ENCODE results near the gene ARMH1.

Gene ARMH1

DNA sequence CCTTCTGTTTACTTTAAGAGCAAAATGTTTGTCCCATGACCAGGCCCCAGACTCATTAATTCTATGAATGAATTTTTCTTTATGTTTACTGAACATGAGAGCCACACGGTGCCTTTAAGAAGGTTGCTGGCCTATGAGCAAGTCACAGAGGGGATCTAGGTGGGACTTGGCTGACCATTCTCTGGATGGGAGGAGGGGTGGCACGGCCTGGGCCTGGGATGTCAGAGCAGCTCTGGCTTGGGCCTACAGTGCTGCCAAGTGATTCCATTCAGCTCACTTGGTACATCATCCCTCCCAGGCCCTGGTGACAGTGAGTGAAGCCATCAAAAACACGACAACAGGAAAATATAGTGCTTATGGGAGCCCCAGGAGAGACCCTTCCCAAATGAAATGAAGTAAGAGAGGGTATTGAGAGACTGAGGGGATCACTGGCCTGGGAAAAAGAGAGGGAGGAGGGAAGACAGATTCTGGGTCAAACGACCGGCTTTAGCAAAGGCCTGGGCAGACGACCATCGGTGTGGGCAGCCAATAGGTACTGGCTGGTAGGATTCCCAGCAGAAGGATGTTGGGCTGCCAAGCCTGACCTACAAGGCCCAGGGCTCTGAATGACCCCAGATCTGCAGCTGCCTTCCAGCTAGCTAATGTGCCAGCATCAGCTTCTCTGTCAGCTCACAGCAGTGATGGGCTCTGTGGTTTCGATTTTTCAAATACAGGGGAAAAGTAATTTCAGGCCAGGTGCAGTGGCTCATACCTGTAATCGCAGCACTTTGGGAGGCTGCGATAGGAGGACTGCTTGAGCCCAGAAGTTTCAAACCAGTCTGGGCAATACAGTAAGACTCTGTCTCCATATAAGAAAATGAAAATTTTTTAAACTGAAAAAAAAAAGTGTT, 3.5 kb upstream of the ARMH1 start:
- no peak for DNase-seq

DNA sequence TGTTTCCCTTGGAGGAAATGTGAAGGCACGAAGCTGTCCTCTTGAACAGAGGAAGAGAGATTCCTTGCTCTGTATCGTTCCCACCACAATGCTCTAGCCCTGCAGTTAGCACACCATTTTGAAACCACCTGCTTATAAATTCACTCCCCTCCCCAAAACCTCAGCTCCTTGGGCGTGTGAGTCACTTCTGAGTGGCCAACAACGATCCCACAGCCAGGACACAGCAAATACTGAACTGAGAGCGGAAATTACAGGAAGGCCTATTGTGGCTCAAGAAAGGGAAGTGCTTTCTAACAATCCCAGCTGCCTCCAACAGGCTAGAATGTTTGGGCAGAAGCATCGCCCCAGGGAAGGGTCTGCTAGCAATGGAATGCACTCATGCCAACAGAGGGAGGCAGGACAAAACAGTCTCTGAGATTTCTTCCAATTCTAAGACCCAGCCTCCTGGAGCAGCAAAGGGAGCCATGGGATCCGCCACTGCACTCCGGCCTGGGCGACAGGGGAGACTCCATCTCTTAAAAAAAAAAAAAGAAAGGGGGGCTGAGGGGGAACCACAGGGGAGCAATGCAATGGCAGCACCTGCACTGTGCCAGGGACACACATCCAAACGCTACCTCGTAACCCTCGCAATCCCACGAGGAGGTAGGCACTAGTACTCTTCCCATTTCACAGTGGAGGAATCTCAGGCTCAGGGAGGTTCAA, 2.1 kb upstream of the ARMH1 start:
- peak; percentile 11 for DNase-seq

DNA sequence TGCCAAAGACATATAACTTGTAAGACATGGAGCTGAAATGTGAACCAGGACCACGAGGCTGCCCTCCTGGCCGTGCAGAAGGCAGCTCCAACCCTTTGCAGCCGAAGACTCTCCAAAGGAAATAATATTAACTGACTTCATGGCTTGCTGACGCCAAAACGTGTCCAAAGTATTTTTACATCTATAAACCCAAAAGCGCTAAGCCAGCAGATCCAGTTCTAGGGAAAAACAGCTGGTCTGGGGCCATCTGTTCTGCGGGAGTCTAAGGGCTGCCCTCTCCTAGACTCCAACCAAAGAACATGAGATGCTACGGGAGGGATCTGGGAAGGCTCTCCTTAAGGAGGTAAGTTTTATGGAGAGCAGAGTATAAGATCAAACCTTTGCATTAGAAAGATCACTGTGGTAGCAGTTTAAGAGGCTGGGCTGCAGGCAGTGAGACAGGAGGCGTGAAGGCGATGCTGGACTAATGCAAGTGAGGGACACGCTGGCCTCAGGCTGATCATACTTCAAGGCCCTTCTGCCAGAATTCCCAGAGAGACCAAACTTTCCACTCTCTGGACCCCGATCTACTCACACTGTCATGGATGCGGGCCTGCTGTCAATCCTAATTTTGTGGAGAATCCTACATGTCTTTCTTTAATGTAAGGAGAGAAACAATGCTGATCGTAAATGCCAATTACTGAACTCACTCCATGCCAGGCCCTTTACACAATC, 1.4 kb upstream of the ARMH1 start:
- no peak for DNase-seq

DNA sequence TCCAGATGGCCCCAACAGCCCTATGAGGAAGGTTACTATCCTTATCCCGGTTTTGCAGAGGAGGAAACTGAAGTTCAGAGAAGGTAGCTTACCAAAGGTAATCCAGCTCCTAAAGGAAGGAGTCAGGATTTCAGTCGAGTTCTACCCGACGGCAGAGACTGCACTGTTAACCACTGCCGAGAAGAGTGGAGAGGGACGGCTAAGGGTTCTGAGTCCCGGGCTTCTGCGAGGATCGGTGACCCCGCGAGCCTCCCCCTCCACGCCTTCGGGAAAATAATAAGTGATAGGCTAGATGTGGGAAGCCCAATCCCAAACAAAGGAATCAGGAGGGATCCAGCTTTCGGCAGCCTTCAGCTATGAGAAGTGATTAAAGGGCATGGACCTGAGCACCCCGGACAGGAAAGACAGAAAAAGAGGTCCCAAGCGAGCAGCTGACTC, 820 bp upstream of the ARMH1 start:
- no peak for DNase-seq

DNA sequence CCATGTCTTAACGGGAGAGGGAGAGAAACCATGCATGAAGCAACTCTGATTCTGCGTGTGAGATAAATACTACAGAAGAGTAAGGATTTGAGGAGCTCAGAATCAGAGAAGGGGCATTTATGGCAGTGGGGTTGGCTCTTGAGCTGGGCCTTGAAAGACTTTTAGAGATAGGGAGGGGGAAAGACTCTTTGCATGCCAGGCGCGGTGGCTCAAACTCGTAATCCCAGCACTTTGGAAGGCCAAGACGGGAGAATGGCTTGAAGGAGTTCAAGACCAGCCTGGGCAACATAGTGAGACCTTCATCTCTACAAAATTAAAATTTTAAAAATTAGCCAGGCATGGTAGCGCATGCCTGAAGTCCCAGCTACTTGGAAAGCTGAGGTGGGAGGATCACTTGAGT, 672 bp downstream of the ARMH1 start:
- DNase-seq: no peak

DNA sequence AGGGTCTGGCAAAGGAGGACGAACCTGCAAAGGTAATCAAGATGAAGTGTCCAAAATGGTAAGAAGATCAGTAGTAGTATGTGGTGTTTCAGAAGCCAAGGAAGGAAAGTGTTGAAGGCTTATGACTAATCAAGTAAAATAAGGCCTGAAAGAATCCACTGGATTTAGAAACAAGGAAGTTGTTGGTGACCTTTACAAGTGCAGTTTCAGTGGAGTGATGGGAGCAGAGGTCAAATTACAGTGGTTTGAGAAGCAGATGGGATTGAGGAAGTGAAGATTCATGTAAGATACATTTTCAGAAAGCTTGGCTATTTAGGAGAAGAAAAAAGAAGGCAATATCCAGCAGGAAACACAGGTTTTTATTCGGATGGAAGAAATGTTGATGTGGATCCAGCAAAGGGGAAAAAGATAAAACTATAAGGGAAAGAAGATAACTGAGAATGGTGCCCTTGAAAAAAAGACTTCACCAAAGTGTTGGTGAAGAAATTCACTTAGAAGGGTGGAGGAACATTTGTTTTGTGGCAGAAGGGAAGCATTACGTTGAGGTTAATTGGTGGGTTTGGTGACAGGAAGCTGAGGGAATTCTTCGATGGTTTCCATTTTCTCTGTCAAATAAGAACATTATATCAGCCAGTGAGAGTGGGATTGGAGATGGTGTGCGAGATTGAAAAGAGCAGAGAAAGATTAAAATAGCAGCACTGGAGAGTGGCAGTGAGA, 2.1 kb downstream of the ARMH1 start:
- DNase-seq: no peak

DNA sequence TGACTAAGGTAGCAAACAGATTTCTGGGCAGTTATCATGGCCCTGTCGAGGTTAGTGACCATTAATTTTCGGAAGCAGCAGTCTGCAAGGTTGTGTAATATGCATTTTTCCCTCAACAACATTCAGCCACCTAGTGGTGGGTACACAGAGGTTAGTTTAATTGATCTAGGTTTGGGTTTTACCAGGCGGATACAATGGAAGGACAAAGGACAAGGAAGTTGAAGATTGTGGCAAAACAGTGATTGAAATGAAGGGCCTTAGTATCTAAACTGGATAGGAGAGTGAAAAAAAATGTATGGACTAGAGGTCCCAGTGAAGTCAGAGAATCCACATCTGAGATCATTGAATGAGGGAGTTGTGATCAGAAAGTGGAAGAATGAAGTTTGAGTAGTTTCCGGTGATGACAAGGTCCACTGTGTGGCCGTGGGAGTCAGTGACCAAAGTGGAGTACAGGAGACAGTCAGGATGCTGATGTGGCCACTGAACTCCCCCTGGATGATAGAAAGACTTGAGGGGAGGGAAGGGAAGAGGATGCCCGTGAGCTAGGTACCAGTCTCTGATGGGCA, 2.8 kb downstream of the ARMH1 start:
- DNase-seq: peak; percentile 34

DNA sequence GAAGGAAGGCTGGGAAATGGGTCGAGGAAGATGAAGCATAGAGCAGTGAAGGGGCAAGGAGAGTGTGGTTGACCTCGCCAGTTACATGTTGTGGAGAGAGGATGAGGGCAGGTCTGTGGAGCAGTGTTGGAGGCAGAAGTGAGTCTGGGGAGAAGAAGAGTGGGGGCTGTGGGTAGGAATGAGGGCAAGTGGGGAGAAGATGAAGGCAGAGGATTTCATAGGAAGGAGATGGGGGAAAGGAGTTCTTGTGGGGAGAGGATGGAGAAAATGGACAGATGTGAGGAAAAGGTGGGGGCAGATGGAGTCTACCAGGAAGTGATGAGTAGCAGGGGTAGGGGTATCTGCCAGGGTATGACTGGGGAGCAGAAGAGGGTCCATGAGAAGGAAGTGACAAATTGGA, 3.6 kb downstream of the ARMH1 start:
- no peak for DNase-seq

DNA sequence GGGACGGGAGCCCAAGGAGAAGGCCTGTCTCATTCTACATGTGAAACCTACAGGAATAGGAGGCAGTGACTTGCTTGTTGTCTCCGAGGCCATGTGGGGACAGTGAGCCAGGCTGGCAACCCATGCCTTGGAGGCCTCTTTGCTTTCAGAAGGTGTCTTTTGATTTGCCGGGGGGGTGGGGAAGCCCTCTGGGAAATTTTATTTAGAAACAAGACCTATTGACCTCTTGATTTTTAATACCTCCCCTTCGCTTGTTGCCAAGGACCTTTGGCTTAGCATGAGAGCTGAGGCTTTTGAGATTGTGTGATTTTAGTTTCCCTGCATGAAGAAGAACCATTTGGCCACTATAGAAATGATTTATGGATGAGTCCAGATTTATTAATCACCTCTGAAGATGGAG, 4.1 kb downstream of the ARMH1 start:
- DNase-seq: no peak

DNA sequence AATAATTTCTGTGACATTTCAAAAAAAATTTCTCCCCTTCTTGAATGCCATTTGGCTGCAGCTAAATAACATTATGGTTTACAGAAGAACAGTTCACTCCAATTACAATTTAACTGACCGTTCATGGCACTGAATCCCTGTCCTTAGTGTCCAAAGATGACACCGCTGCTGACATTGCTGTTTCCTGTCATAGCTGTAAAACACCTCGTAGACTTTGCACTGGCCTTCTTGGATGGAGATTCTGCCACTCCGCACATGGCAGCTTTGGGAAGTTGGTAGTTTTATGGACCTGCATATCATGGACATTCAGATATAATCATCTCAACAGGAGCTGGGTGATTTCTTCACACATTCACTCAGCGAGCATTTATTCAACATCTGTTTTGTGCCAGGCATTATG, 5.0 kb downstream of the ARMH1 start:
- DNase-seq: no peak

DNA sequence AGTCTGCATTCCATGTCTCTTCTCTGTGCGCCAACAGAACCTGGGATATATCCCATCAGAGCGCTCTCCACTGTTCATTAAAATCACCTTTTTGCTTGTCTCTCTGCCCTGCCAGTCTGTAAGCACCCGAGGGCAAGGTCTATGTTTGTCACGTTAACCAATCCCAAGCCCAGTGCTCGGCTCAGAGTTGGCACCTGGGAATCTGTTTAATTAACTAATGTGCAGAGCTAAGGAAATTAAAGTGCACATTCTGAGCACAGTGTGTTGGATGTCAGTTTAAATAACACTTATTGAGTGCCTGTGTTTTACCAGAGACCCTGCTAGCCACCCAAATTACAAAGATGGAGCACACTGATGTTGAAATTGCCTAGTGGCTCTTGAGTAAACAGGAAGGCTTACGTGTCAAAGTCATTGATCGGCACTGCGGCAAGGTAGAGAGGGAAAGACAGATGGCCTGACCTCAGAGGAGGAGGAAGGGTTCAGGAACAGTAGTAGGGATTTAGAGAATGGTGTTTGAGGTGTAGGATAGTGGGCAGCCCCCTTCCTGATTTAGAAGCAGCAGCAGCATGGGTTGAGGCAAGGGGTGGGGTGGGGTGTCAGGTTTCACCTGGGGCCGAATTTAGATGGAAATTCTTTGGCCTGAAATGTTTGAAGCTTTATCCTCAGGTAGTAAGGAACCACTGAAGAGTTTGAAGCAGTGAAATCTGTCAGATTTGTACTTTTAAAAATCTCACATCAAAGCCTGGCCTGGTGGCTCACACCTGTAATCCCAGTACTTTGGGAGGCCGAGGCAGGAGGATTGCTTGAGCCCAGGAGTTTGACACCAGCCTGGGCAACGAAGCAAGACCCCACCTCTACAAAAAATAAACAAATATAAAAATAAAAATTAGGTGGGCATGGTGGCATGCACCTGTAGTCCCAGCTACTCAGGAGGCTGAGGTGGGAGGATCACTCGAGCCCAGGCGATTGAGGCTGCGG, 7.7 kb downstream of the ARMH1 start:
- DNase-seq: no peak

DNA sequence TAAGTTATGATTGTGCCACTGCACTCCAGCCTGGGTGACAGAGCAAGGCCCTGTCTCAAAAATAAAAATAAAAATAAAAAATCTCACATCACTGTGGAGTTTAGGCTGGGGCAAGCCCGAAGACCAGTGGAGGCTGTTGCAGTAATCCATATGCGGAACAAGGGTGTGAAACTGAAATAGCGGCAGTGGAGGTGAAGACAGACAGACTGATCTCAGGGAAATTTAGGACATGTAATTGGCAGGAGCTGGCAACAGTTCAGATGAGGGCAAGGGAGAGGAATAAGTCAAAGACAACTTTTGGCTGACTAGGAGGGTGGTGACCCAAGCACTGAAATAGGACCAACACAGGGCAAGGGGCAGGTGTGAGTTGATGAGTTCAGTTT, 8.4 kb downstream of the ARMH1 start:
- DNase-seq: no peak

DNA sequence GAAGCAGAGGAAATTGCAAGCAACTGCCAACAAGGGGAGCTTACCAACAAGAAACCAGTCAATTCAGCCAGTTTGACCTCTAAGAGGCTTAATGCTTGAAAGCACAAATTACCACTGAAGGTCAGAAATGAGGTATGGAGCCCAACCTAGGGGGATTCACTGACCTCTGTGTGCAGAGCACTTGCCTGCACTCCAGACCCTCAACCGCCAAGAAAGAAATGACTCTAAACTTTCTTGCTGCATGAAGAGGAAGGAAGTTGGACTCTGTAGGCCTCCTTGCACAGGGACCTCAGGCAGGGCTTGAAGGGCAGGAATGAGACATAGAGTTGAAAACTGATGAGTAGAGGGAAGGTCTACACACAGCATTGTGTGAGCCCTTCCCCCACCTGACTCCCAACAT, 10.0 kb downstream of the ARMH1 start:
- no peak for DNase-seq

DNA sequence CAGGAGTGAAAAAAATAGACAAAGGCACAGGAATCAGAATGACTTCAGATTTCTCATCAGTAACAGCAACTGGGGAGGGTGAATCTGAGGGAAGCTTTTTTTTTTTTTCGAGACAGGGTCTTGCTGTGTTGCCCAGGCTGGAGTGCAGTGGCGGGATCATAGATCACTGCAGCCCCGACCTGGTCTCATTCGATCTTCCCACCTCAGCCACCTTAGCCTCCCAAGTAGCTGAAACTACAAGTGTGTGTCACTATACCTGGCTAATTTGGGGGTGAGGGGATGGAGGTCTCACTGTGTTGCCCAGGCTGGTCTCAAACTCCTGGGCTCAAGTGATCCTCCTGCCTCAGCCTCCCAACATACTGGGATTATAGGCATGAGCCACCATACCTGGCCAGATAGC, 10.7 kb downstream of the ARMH1 start:
- DNase-seq: no peak

DNA sequence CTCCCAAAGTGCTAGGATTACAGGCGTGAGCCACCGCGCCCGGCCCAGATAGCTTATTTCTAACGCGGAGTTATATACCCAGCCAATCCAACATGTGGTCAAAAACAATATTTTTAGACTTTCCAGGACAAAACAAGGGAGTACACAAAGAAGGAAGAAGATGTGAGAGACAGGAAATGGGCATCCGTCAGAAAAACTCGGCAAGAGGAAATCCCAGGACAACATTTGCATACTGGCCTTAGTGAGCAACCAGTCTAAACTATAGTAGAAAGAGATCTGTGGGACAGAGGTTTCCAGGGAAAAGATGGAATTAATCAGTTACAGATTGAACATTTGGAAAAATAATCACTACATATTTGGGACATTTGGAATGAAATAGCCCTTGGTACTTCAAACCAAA, 11.4 kb downstream of the ARMH1 start:
- DNase-seq: no peak

DNA sequence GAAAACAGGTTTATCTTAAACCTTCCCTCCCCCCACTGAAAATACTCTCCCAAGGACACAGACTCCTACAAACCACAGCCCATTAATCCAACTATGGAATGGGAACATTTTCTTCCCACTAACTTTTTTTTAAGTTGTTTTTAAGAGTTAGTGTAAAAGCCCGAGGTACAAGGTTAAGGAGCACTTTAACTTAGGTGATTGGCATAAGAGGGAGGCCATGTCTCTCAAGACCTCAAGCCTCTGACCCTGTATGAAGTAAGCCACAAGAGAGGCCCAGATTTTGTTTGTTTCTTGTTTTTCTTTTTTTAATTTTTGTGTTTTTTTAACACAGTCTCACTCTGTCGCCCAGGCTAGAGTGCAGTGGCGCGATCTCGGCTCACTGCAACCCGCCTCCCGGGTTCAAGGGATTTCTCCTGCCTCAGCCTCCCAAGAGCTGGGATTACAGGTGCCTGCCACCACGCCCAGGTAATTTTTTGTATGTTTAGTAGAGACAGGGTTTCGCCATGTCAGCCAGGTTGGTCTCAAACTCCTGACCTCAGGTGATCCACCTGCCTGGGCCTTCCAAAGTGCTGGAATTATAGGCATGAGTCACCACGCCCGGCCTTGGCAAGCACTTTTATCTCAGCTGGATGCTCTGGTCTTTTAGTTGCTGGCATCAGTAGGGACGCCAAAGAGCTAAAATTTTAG, 14.4 kb downstream of the ARMH1 start:
- no peak for DNase-seq

DNA sequence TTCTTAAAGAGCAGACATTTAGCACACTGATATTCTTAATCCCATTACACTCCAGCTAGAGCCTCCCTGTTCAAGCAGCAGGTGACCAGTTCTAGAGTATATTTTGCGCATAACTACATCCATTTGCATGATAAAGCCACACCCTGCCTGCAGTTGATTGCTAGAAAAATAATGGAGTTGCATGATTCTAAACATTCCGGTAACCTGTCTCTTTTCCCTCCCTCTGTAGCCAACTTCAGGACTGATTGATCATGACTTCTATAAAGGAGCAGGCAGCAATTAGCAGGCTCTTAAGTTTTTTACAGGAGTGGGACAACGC, 14.9 kb downstream of the ARMH1 start:
- no peak for DNase-seq

DNA sequence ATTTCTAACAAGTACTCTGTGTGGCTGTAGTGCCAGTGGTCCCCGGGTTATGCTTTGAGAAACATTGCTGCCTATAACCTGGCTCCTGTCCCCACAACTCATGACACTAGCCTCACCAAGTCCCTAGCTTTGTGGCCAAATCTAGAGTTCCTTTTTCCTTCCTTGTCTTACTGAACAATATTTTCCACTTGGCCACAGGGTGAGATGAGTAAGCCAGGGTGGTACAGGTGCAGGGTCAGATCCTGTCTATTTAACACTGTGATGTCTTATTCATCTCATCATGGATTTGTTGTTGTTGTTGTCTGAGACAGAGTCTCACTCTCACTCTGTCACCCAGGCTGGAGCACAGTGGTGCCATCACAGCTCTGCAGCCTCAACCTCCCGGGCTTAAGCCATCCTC, 18.6 kb downstream of the ARMH1 start:
- DNase-seq: no peak

DNA sequence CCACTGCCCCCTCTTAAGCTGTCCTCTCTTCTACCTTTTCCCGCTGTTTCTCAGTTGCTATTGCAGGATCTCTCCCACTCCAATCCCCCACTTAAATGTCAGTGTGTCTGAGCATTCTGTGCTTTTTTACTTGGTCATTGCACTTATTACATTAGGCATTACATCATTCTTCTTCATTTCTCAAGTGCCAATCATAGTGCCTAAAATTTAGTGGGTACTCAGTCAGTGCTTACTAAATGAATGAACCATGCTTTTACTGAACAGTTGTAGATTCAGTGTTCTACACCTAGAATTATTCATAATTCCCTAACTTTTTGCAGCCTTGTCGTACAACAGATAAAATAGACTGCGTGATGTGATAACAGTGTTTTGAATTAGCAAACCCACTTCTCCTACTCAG, 19.4 kb downstream of the ARMH1 start:
- DNase-seq: no peak

DNA sequence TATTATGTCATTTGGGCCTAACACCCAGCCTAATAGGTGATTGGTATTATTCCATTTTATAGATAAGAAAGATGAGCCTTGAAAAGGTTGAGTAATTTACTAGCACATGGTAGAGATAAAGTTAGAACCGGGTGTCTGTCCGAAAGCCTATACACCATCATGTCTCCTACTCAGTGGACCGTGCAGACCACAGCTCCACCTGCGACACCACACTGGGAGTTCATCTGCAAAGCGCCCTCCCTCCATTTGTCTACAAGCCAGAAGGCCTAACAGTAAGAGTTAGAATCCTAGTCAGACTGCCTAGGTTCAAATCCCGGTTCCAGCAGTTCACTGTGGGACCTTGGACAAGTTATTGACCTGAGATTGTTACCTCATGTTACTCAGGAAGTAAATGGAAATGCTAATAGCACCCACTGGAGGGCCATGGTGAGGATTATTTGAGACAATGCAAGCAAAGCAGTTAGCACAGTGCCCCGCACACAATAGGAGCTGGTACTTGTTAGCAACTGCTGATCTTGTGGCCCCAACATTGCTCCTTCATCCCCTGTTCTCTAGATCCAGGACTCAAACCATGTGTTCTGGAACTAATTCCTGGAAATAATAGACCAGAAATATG, 20.5 kb downstream of the ARMH1 start:
- DNase-seq: no peak
